Measurements from ENCODE around the gene MARCHF2.
"Not testable (repeated sequence)": the region's sequence is repeated elsewhere in the genome, so short reads cannot be mapped to it uniquely, and the experiment has no call there.

MARCHF2 gene

GRCh38 chr19:8396563-8397203 is 16.4 kb upstream of the MARCHF2 start:
- Histone ChIP-seq H3K4me1 (ENCODE audit: control insufficient read depth, insufficient read depth, low read length) (no peaks in the 10 kb centered on the region; the same call in 1 of the 2 replicates), H3K36me3 (ENCODE audit: control insufficient read depth, insufficient read depth, low read length) (peaks cover 6% of the 10 kb centered on the region; the same call in 1 of the 2 replicates), H3K27ac (ENCODE audit: low read length) (no peak overlapping the region), H3K27me3 (ENCODE audit: control insufficient read depth, insufficient read depth, low read length) (no peaks in the 10 kb centered on the region), H3K9me3 (ENCODE audit: control insufficient read depth, insufficient read depth, low read length) (no peaks in the 10 kb centered on the region), H3K4me3 (ENCODE audit: low read length) (no peak overlapping the region)
- peak; percentile 52 for DNase-seq (ENCODE audit: low read depth, low spot score)
- no CpG with 5 or more reads among the region's 22 CpGs for WGBS (ENCODE audit: insufficient coverage, insufficient read length)

GRCh38 chr19:8397271-8397670 is 15.8 kb upstream of the MARCHF2 start:
- H3K4me1 ChIP-seq (ENCODE audit: control insufficient read depth, insufficient read depth, low read length), result no peaks in the 10 kb centered on the region; the same call in 1 of the 2 replicates
- WGBS (ENCODE audit: insufficient coverage, insufficient read length), result no CpG with 5 or more reads among the region's 7 CpGs

GRCh38 chr19:8397746-8398310 is 15.3 kb upstream of the MARCHF2 start:
- no peaks in the 10 kb centered on the region; the same call in 1 of the 2 replicates for H3K4me1 ChIP-seq (ENCODE audit: control insufficient read depth, insufficient read depth, low read length)
- no CpG with 5 or more reads among the region's 10 CpGs for WGBS (ENCODE audit: insufficient coverage, insufficient read length)

More at GRCh38 chr19:8397271-8397670, 15.8 kb upstream of the MARCHF2 start:
- Histone ChIP-seq H3K27me3 (ENCODE audit: control insufficient read depth, insufficient read depth, low read length) (no peaks in the 10 kb centered on the region), H3K4me3 (ENCODE audit: low read length) (no peak overlapping the region), H3K27ac (ENCODE audit: low read length) (no peak overlapping the region), H3K36me3 (ENCODE audit: control insufficient read depth, insufficient read depth, low read length) (peaks cover 11% of the 10 kb centered on the region), H3K9me3 (ENCODE audit: control insufficient read depth, insufficient read depth, low read length) (no peaks in the 10 kb centered on the region)
- DNase-seq (ENCODE audit: low read depth, low spot score), result no peak

GRCh38 chr19:8398311-8398771 is 14.8 kb upstream of the MARCHF2 start:
- H3K27ac ChIP-seq (ENCODE audit: low read length), result no peak overlapping the region
- no peaks in the 10 kb centered on the region for H3K27me3 ChIP-seq (ENCODE audit: control insufficient read depth, insufficient read depth, low read length)
- H3K36me3 ChIP-seq (ENCODE audit: control insufficient read depth, insufficient read depth, low read length), result peaks cover 16% of the 10 kb centered on the region
- H3K4me1 ChIP-seq (ENCODE audit: control insufficient read depth, insufficient read depth, low read length), result no peaks in the 10 kb centered on the region; the same call in 1 of the 2 replicates
- H3K9me3 ChIP-seq (ENCODE audit: control insufficient read depth, insufficient read depth, low read length), result no peaks in the 10 kb centered on the region
- no CpG with 5 or more reads among the region's 9 CpGs for WGBS (ENCODE audit: insufficient coverage, insufficient read length)
- no peak for DNase-seq (ENCODE audit: low read depth, low spot score)
- no peak overlapping the region for H3K4me3 ChIP-seq (ENCODE audit: low read length)

More at GRCh38 chr19:8397746-8398310, 15.3 kb upstream of the MARCHF2 start:
- Histone ChIP-seq H3K27me3 (ENCODE audit: control insufficient read depth, insufficient read depth, low read length) (no peaks in the 10 kb centered on the region), H3K9me3 (ENCODE audit: control insufficient read depth, insufficient read depth, low read length) (no peaks in the 10 kb centered on the region), H3K27ac (ENCODE audit: low read length) (no peak overlapping the region), H3K4me3 (ENCODE audit: low read length) (no peak overlapping the region), H3K36me3 (ENCODE audit: control insufficient read depth, insufficient read depth, low read length) (peaks cover 13% of the 10 kb centered on the region)
- no peak for DNase-seq (ENCODE audit: low read depth, low spot score)

GRCh38 chr19:8399681-8400188 is 13.4 kb upstream of the MARCHF2 start:
- no peaks in the 10 kb centered on the region; the same call in 1 of the 2 replicates for H3K4me1 ChIP-seq (ENCODE audit: control insufficient read depth, insufficient read depth, low read length)
- no peaks in the 10 kb centered on the region for H3K9me3 ChIP-seq (ENCODE audit: control insufficient read depth, insufficient read depth, low read length)
- H3K27me3 ChIP-seq (ENCODE audit: control insufficient read depth, insufficient read depth, low read length), result no peaks in the 10 kb centered on the region
- peaks cover 27% of the 10 kb centered on the region for H3K36me3 ChIP-seq (ENCODE audit: control insufficient read depth, insufficient read depth, low read length)
- WGBS (ENCODE audit: insufficient coverage, insufficient read length), result no CpG with 5 or more reads among the region's 34 CpGs
- no peak for DNase-seq (ENCODE audit: low read depth, low spot score)
- H3K4me3 ChIP-seq (ENCODE audit: low read length), result no peak overlapping the region
- no peak overlapping the region for H3K27ac ChIP-seq (ENCODE audit: low read length)

- WGBS (ENCODE audit: insufficient coverage, insufficient read length), result no CpG with 5 or more reads among the region's 21 CpGs
- no peak overlapping the region for H3K4me3 ChIP-seq (ENCODE audit: low read length)
- H3K36me3 ChIP-seq (ENCODE audit: control insufficient read depth, insufficient read depth, low read length), result peaks cover 31% of the 10 kb centered on the region
- no peaks in the 10 kb centered on the region; the same call in 1 of the 2 replicates for H3K4me1 ChIP-seq (ENCODE audit: control insufficient read depth, insufficient read depth, low read length)
- H3K9me3 ChIP-seq (ENCODE audit: control insufficient read depth, insufficient read depth, low read length), result no peaks in the 10 kb centered on the region
- no peak overlapping the region for H3K27ac ChIP-seq (ENCODE audit: low read length)
- DNase-seq (ENCODE audit: low read depth, low spot score), result no peak
- H3K27me3 ChIP-seq (ENCODE audit: control insufficient read depth, insufficient read depth, low read length), result no peaks in the 10 kb centered on the region
Measured at GRCh38 chr19:8401981-8402411, 11.1 kb upstream of the MARCHF2 start.

- H3K27me3 ChIP-seq (ENCODE audit: control insufficient read depth, insufficient read depth, low read length), result no peaks in the 10 kb centered on the region
- DNase-seq (ENCODE audit: low read depth, low spot score), result no peak
- no CpG with 5 or more reads among the region's 44 CpGs for WGBS (ENCODE audit: insufficient coverage, insufficient read length)
- H3K4me1 ChIP-seq (ENCODE audit: control insufficient read depth, insufficient read depth, low read length), result no peaks in the 10 kb centered on the region
- H3K27ac ChIP-seq (ENCODE audit: low read length), result no peak overlapping the region
- no peaks in the 10 kb centered on the region for H3K9me3 ChIP-seq (ENCODE audit: control insufficient read depth, insufficient read depth, low read length)
- peaks cover 31% of the 10 kb centered on the region for H3K36me3 ChIP-seq (ENCODE audit: control insufficient read depth, insufficient read depth, low read length)
- no peak overlapping the region for H3K4me3 ChIP-seq (ENCODE audit: low read length)
Measured at GRCh38 chr19:8403098-8403819, 9.8 kb upstream of the MARCHF2 start.

- no peaks in the 10 kb centered on the region for H3K4me1 ChIP-seq (ENCODE audit: control insufficient read depth, insufficient read depth, low read length)
- H3K4me3 ChIP-seq (ENCODE audit: low read length), result no peak overlapping the region
- H3K9me3 ChIP-seq (ENCODE audit: control insufficient read depth, insufficient read depth, low read length), result no peaks in the 10 kb centered on the region
- no peak for DNase-seq (ENCODE audit: low read depth, low spot score)
- peaks cover 31% of the 10 kb centered on the region for H3K36me3 ChIP-seq (ENCODE audit: control insufficient read depth, insufficient read depth, low read length)
- no CpG with 5 or more reads among the region's 24 CpGs for WGBS (ENCODE audit: insufficient coverage, insufficient read length)
- no peak overlapping the region for H3K27ac ChIP-seq (ENCODE audit: low read length)
- H3K27me3 ChIP-seq (ENCODE audit: control insufficient read depth, insufficient read depth, low read length), result no peaks in the 10 kb centered on the region
Measured at GRCh38 chr19:8403820-8404109, 9.3 kb upstream of the MARCHF2 start.

GRCh38 chr19:8404391-8405151 is 8.5 kb upstream of the MARCHF2 start:
- Histone ChIP-seq H3K27me3 (ENCODE audit: control insufficient read depth, insufficient read depth, low read length) (no peaks in the 10 kb centered on the region), H3K36me3 (ENCODE audit: control insufficient read depth, insufficient read depth, low read length) (peaks cover 31% of the 10 kb centered on the region), H3K27ac (ENCODE audit: low read length) (no peak overlapping the region), H3K4me3 (ENCODE audit: low read length) (no peak overlapping the region), H3K9me3 (ENCODE audit: control insufficient read depth, insufficient read depth, low read length) (no peaks in the 10 kb centered on the region), H3K4me1 (ENCODE audit: control insufficient read depth, insufficient read depth, low read length) (no peaks in the 10 kb centered on the region)
- DNase-seq (ENCODE audit: low read depth, low spot score), result no peak
- no CpG with 5 or more reads among the region's 18 CpGs for WGBS (ENCODE audit: insufficient coverage, insufficient read length)

GRCh38 chr19:8410718-8411117 is 2.4 kb upstream of the MARCHF2 start:
- not testable (repeated sequence) for H3K4me1 ChIP-seq (ENCODE audit: control insufficient read depth, insufficient read depth, low read length); H3K9me3 ChIP-seq (ENCODE audit: control insufficient read depth, insufficient read depth, low read length); H3K36me3 ChIP-seq (ENCODE audit: control insufficient read depth, insufficient read depth, low read length); H3K4me3 ChIP-seq (ENCODE audit: low read length); H3K27me3 ChIP-seq (ENCODE audit: control insufficient read depth, insufficient read depth, low read length); H3K27ac ChIP-seq (ENCODE audit: low read length); DNase-seq (ENCODE audit: low read depth, low spot score)
- no CpG with 5 or more reads among the region's 13 CpGs for WGBS (ENCODE audit: insufficient coverage, insufficient read length)
